Measurements from ENCODE around the gene EFNA5. TPM values are rescaled to one million over a fixed set of nuclear protein-coding genes. Genes with fewer than 3 reads are reported as not detected.

Gene EFNA5
- total and polyA plus RNA-seq, 2 experiments from 2014 or later = 7.5 to 10.1 TPM

DNA sequence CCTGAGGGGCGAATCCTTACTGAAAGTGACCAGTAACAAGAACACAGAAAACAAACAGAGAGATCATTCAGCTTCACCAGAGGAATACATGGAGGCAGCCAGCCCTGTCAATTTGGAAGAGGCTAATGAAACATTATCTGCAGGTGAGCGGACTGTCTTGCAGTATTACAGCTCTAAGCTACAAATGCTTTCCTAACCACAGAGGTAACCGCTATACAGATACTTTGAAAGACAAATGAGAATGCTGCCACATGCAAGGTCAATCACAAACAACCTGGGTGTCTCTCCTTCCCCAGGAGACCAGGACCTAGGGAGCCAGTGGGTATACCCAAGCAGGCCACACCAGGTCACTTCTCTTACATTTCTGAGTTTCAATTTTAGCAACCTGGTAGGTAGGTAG lies 30.2 kb downstream of the EFNA5 start (continued):
- TF ChIP-seq, protein P1, sequence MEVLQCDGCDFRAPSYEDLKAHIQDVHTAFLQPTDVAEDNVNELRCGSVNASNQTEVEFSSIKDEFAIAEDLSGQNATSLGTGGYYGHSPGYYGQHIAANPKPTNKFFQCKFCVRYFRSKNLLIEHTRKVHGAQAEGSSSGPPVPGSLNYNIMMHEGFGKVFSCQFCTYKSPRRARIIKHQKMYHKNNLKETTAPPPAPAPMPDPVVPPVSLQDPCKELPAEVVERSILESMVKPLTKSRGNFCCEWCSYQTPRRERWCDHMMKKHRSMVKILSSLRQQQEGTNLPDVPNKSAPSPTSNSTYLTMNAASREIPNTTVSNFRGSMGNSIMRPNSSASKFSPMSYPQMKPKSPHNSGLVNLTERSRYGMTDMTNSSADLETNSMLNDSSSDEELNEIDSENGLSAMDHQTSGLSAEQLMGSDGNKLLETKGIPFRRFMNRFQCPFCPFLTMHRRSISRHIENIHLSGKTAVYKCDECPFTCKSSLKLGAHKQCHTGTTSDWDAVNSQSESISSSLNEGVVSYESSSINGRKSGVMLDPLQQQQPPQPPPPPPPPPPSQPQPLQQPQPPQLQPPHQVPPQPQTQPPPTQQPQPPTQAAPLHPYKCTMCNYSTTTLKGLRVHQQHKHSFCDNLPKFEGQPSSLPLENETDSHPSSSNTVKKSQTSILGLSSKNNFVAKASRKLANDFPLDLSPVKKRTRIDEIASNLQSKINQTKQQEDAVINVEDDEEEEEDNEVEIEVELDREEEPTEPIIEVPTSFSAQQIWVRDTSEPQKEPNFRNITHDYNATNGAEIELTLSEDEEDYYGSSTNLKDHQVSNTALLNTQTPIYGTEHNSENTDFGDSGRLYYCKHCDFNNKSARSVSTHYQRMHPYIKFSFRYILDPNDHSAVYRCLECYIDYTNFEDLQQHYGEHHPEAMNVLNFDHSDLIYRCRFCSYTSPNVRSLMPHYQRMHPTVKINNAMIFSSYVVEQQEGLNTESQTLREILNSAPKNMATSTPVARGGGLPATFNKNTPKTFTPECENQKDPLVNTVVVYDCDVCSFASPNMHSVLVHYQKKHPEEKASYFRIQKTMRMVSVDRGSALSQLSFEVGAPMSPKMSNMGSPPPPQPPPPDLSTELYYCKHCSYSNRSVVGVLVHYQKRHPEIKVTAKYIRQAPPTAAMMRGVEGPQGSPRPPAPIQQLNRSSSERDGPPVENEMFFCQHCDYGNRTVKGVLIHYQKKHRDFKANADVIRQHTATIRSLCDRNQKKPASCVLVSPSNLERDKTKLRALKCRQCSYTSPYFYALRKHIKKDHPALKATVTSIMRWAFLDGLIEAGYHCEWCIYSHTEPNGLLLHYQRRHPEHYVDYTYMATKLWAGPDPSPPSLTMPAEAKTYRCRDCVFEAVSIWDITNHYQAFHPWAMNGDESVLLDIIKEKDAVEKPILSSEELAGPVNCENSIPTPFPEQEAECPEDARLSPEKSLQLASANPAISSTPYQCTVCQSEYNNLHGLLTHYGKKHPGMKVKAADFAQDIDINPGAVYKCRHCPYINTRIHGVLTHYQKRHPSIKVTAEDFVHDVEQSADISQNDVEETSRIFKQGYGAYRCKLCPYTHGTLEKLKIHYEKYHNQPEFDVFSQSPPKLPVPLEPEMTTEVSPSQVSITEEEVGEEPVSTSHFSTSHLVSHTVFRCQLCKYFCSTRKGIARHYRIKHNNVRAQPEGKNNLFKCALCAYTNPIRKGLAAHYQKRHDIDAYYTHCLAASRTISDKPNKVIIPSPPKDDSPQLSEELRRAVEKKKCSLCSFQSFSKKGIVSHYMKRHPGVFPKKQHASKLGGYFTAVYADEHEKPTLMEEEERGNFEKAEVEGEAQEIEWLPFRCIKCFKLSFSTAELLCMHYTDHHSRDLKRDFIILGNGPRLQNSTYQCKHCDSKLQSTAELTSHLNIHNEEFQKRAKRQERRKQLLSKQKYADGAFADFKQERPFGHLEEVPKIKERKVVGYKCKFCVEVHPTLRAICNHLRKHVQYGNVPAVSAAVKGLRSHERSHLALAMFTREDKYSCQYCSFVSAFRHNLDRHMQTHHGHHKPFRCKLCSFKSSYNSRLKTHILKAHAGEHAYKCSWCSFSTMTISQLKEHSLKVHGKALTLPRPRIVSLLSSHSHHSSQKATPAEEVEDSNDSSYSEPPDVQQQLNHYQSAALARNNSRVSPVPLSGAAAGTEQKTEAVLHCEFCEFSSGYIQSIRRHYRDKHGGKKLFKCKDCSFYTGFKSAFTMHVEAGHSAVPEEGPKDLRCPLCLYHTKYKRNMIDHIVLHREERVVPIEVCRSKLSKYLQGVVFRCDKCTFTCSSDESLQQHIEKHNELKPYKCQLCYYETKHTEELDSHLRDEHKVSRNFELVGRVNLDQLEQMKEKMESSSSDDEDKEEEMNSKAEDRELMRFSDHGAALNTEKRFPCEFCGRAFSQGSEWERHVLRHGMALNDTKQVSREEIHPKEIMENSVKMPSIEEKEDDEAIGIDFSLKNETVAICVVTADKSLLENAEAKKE (CRISPR knock-in tag; IDR thresholded peaks at IDR 0.05) = no peak
- TF ChIP-seq ZNF331 (CRISPR knock-in tag; IDR thresholded peaks at IDR 0.05; ENCODE audit: low read depth) = no peak
- TF ChIP-seq POLR2AphosphoS5 (IDR thresholded peaks at IDR 0.05; ENCODE audit: low read depth) = no peak
- TF ChIP-seq, protein P2, sequence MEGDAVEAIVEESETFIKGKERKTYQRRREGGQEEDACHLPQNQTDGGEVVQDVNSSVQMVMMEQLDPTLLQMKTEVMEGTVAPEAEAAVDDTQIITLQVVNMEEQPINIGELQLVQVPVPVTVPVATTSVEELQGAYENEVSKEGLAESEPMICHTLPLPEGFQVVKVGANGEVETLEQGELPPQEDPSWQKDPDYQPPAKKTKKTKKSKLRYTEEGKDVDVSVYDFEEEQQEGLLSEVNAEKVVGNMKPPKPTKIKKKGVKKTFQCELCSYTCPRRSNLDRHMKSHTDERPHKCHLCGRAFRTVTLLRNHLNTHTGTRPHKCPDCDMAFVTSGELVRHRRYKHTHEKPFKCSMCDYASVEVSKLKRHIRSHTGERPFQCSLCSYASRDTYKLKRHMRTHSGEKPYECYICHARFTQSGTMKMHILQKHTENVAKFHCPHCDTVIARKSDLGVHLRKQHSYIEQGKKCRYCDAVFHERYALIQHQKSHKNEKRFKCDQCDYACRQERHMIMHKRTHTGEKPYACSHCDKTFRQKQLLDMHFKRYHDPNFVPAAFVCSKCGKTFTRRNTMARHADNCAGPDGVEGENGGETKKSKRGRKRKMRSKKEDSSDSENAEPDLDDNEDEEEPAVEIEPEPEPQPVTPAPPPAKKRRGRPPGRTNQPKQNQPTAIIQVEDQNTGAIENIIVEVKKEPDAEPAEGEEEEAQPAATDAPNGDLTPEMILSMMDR (conservative IDR thresholded peaks at IDR 0.05; ENCODE audit: low read depth in 2 of 2) = no peak
- TF ChIP-seq EZH2phosphoT487 (IDR thresholded peaks at IDR 0.05; ENCODE audit: unreplicated experiment) = no peak

DNA sequence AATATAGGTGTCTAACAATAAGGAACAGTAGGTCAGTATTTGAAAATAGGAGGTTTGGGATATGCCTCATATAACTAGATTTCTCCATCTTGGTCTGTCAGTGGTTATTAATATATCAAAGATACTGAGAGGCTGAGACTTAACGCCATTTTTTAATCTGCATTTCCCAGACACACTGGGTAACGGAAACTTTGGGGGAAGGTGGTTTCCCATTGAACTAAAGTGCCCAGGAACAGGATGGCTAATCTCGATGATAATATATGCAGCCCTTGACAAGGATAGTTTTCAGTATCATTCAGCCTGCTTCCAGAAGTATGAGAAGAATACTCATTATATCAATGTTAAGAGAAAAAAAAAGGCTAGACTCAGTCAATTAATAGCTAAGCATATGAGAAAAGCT lies 30.7 kb downstream of the EFNA5 start:
- no peak for DNase-seq (ENCODE audit: low spot score)
- Histone ChIP-seq H3F3A (replicated peaks; ENCODE audit: low read depth) (no peaks in the 10 kb centered on the region), H3K79me2 (replicated peaks; ENCODE audit: insufficient read depth) (no peaks in the 10 kb centered on the region; the same call in 1 of the 2 replicates), H3K4me3 (no peak overlapping the region), H3K27me3 (ENCODE audit: insufficient read depth) (no peaks in the 10 kb centered on the region), H4K20me1 (replicated peaks; ENCODE audit: insufficient read depth) (no peaks in the 10 kb centered on the region), H3K4me2 (no peak overlapping the region), H3K4me1 (ENCODE audit: insufficient read depth) (peaks cover 22% of the 10 kb centered on the region), H3K9me2 (ENCODE audit: insufficient read depth) (no peaks in the 10 kb centered on the region), H3K27ac (ENCODE audit: low read depth) (no peak overlapping the region), H2AFZ (no peak overlapping the region), H3K36me3 (ENCODE audit: insufficient read depth) (no peaks in the 10 kb centered on the region)
- Mint-ChIP-seq H3K27ac (no peak overlapping the region), H3K36me3 (ENCODE audit: low read depth) (no peaks in the 10 kb centered on the region; the same call in 2 of the 3 replicates), H3K9me3 (no peaks in the 10 kb centered on the region), H3K4me3 (no peak overlapping the region), H3K27me3 (ENCODE audit: insufficient read depth, low read depth, poor library complexity) (peaks cover 3% of the 10 kb centered on the region), H3K4me1 (peaks cover 28% of the 10 kb centered on the region)
- ATAC-seq = no peak
- TF ChIP-seq, protein P3, sequence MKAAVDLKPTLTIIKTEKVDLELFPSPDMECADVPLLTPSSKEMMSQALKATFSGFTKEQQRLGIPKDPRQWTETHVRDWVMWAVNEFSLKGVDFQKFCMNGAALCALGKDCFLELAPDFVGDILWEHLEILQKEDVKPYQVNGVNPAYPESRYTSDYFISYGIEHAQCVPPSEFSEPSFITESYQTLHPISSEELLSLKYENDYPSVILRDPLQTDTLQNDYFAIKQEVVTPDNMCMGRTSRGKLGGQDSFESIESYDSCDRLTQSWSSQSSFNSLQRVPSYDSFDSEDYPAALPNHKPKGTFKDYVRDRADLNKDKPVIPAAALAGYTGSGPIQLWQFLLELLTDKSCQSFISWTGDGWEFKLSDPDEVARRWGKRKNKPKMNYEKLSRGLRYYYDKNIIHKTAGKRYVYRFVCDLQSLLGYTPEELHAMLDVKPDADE (IDR thresholded peaks at IDR 0.05) = no peak
